Colonic mucosa (tissue), 4 donors: ENCODE results near the gene FCER1A. TPM values are rescaled to one million over a fixed set of nuclear protein-coding genes. Genes with fewer than 3 reads are reported as not detected.

Experiments used
- DNase-seq: peaks from one replicate; pipeline ENCODE4 v3.0.0-alpha.2; 2020
- H3K27ac ChIP-seq: fragments of 200-600 bp; one replicate; pipeline ENCODE4 v1.8.0; 2021
- H3K27me3 ChIP-seq: fragments of 200-600 bp; one replicate; pipeline ENCODE4 v1.8.0; 2021
- H3K36me3 ChIP-seq: fragments of 200-600 bp; one replicate; pipeline ENCODE4 v1.8.0; 2021
- H3K4me1 ChIP-seq: fragments of 200-600 bp; one replicate; pipeline ENCODE4 v1.8.0; 2021; ENCODE audit warnings: mild to moderate bottlenecking
- H3K4me3 ChIP-seq: fragments of 200-600 bp; one replicate; pipeline ENCODE4 v1.8.0; 2021
- H3K9ac ChIP-seq, 2 donors: one replicate each; pipeline ENCODE4 v1.7.0; 2013; ENCODE audit warnings: control low read depth in 2 of 2, low read depth in 2 of 2, low read length in 2 of 2
- H3K9me3 ChIP-seq: fragments of 200-600 bp; one replicate; pipeline ENCODE4 v1.8.0; 2021
- CTCF ChIP-seq: fragments of 200-600 bp; IDR thresholded peaks from one replicate; pipeline ENCODE4 v1.8.0; 2022; ENCODE audit warnings: antibody characterized with exemption, mild to moderate bottlenecking
- intact Hi-C: fragments of 100-400 bp; cut with DNase I; formaldehyde crosslinking; loops from one replicate; pipeline ENCODE4 v1.14.1; 2022
- total RNA-seq, 2 donors: library from RNA; stranded (reverse); fragmentation: NEBNext Ultra II Directional in 1 of 2; extraction: Animal tissue kit (Norgen Biotek cat#: 25700) in 1 of 2; gene quantifications; one replicate each; pipeline ENCODE4 v1.2.1, GENCODE V29; 2021
- donor health status: healthy.
- donor health status: DM: no; HTN: no; CAD: no.
- donor health status: DM: no; HTN: no; CAD: no.

FCER1A gene
- total RNA-seq, 2 donors from 2014 or later: 0.47 to 1.5 TPM

- no peak for DNase-seq
- Histone ChIP-seq H3K27me3 (no peaks in the 10 kb centered on the region), H3K36me3 (no peaks in the 10 kb centered on the region), H3K4me3 (no peak overlapping the region), H3K4me1 (no peaks in the 10 kb centered on the region), H3K27ac (no peak overlapping the region), H3K9ac (no peak overlapping the region), H3K9me3 (no peaks in the 10 kb centered on the region)
- intact Hi-C loops: no loop called here
- no peak for TF ChIP-seq CTCF
These were observed 26.2 kb upstream of the FCER1A start for GRCh38 chr1:159275891-159276290.

GRCh38 chr1:159279773-159280172, 22.4 kb upstream of the FCER1A start:
- Histone ChIP-seq H3K27me3 (no peaks in the 10 kb centered on the region), H3K36me3 (no peaks in the 10 kb centered on the region), H3K4me1 (no peaks in the 10 kb centered on the region), H3K9ac (no peak overlapping the region), H3K9me3 (no peaks in the 10 kb centered on the region), H3K4me3 (no peak overlapping the region), H3K27ac (no peak overlapping the region)
- DNase-seq: no peak
- TF ChIP-seq CTCF: no peak
- intact Hi-C loops: no loop called here

GRCh38 chr1:159282118-159282517, 20.0 kb upstream of the FCER1A start:
- intact Hi-C loops: no loop called here
- no peak overlapping the region for H3K9ac ChIP-seq
- H3K4me3 ChIP-seq: no peak overlapping the region
- TF ChIP-seq CTCF: no peak
- H3K4me1 ChIP-seq: no peaks in the 10 kb centered on the region
- H3K36me3 ChIP-seq: no peaks in the 10 kb centered on the region
- no peak overlapping the region for H3K27ac ChIP-seq
- H3K9me3 ChIP-seq: no peaks in the 10 kb centered on the region
- DNase-seq: no peak
- H3K27me3 ChIP-seq: no peaks in the 10 kb centered on the region

GRCh38 chr1:159289060-159289459, 13.1 kb upstream of the FCER1A start:
- no peaks in the 10 kb centered on the region for H3K9me3 ChIP-seq
- H3K36me3 ChIP-seq: no peaks in the 10 kb centered on the region
- DNase-seq: no peak
- H3K9ac ChIP-seq: no peak overlapping the region
- intact Hi-C loops: no loop called here
- H3K4me1 ChIP-seq: no peaks in the 10 kb centered on the region
- TF ChIP-seq CTCF: no peak
- H3K4me3 ChIP-seq: no peak overlapping the region
- no peaks in the 10 kb centered on the region for H3K27me3 ChIP-seq
- no peak overlapping the region for H3K27ac ChIP-seq

GRCh38 chr1:159291424-159291823, 10.7 kb upstream of the FCER1A start:
- H3K9me3 ChIP-seq: no peaks in the 10 kb centered on the region
- H3K27me3 ChIP-seq: no peaks in the 10 kb centered on the region
- TF ChIP-seq CTCF: no peak
- no peaks in the 10 kb centered on the region for H3K4me1 ChIP-seq
- H3K27ac ChIP-seq: no peak overlapping the region
- no peak overlapping the region for H3K4me3 ChIP-seq
- no peak overlapping the region for H3K9ac ChIP-seq
- DNase-seq: no peak
- intact Hi-C loops: no loop called here
- H3K36me3 ChIP-seq: no peaks in the 10 kb centered on the region
